ENCODE measurements around the gene UBE2R2.

Gene UBE2R2

DNA sequence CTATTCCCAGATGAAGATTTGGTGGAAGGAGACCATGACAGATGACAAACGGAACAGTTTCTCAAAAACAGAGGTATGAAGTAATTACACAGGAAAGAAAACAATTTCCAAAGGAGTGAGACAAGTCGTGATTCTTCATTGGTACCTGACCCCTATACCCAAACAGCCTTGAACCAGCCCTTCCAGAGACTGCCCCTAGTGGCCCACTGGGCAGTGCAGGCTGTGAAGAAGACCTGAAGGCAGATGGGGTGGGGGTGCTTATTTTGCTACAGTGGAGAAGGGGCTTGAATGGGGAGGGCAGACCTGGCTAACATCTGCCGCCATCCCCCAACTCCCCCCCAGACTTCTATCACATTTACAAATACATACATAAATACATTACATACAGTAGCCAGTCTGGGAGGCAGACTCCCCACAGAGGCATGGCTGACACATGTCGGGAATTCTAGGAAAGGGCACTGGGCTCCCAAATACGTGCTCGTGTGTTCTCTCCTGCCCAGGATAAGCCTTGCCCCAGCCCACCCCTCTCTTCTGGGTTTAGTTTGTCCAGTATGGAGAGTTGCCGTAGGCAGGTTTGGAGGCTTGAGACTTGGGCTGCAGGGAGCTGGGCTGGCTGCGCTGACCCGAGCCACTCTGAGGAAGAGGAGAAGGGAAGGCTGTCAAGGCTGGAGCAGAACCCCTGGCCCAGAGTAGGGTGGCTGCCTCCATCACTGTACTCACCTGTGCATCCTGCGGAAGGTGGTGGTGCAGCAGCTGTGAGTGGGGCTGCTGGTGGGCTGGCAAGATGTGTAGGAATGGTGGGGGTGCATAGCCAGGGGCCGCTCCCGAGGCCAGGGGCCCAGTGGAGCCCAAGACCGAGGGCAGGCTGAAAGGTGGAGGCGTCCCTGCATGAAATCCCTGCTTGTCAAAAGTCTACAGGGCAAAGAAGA lies 105.3 kb downstream of the UBE2R2 start:
- Histone ChIP-seq H3K27ac (ENCODE audit: low read length) (no peak overlapping the region), H3K36me3 (ENCODE audit: insufficient read depth, low read length) (peaks cover 100% of the 10 kb centered on the region), H3K9me3 (ENCODE audit: insufficient read depth, low read length, severe bottlenecking) (no peaks in the 10 kb centered on the region), H3K4me1 (ENCODE audit: insufficient read depth, low read length) (no peaks in the 10 kb centered on the region), H3K4me3 (ENCODE audit: low read depth in 1 of 2, low read length in 2 of 2) (no peak overlapping the region), H3K27me3 (ENCODE audit: insufficient read depth, low read length, poor library complexity) (no peaks in the 10 kb centered on the region), H3K4me2 (ENCODE audit: insufficient read depth, low read length) (no peak overlapping the region), H2AFZ (ENCODE audit: low read depth, low read length) (no peak overlapping the region), H3K9ac (ENCODE audit: low read depth, low read length) (no peak overlapping the region), H3K79me2 (ENCODE audit: insufficient read depth, low read length) (no peaks in the 10 kb centered on the region; the same call in 1 of the 2 replicates), H4K20me1 (ENCODE audit: insufficient read depth, low read length) (peaks cover 14% of the 10 kb centered on the region)
- no peak for TF ChIP-seq EZH2 (IDR thresholded peaks at IDR 0.05; ENCODE audit: borderline replicate concordance, low read depth, low read length, severe bottlenecking)
- TF ChIP-seq, protein P1, sequence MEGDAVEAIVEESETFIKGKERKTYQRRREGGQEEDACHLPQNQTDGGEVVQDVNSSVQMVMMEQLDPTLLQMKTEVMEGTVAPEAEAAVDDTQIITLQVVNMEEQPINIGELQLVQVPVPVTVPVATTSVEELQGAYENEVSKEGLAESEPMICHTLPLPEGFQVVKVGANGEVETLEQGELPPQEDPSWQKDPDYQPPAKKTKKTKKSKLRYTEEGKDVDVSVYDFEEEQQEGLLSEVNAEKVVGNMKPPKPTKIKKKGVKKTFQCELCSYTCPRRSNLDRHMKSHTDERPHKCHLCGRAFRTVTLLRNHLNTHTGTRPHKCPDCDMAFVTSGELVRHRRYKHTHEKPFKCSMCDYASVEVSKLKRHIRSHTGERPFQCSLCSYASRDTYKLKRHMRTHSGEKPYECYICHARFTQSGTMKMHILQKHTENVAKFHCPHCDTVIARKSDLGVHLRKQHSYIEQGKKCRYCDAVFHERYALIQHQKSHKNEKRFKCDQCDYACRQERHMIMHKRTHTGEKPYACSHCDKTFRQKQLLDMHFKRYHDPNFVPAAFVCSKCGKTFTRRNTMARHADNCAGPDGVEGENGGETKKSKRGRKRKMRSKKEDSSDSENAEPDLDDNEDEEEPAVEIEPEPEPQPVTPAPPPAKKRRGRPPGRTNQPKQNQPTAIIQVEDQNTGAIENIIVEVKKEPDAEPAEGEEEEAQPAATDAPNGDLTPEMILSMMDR (IDR thresholded peaks at IDR 0.05; ENCODE audit: borderline replicate concordance, extremely low read depth, low read length, poor library complexity, severe bottlenecking) = peak; percentile 76
- ATAC-seq (ENCODE audit: insufficient read depth, low read depth) (peak; percentile 66), DNase-seq (peak; percentile 46)

DNA sequence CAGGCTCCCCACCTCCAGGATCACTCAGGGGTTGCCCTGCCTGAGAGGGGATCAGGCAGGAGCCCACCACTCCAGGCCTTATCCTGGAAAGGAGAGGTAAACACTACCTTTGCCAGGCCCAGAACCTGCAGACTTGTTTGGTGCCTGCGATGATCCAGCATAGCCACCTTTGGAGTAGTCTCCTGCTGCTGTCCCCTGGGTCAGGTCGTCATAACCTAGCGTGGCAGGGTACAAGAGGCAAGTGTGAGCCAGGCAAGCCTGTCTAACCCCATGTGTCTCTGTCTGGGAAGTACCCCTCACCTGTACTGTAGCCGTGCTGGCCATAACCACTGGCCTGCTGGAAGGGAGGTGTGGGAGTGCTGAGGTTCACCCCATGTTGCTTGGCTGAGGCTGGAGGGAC lies 106.1 kb downstream of the UBE2R2 start:
- no peak for TF ChIP-seq EZH2 (IDR thresholded peaks at IDR 0.05; ENCODE audit: borderline replicate concordance, low read depth, low read length, severe bottlenecking)
- TF ChIP-seq, protein P1 (IDR thresholded peaks at IDR 0.05; ENCODE audit: borderline replicate concordance, extremely low read depth, low read length, poor library complexity, severe bottlenecking) = no peak
- Histone ChIP-seq H3K27me3 (ENCODE audit: insufficient read depth, low read length, poor library complexity) (no peaks in the 10 kb centered on the region), H4K20me1 (ENCODE audit: insufficient read depth, low read length) (peaks cover 14% of the 10 kb centered on the region), H3K79me2 (ENCODE audit: insufficient read depth, low read length) (no peaks in the 10 kb centered on the region), H3K9me3 (ENCODE audit: insufficient read depth, low read length, severe bottlenecking) (no peaks in the 10 kb centered on the region), H3K4me3 (ENCODE audit: low read depth in 1 of 2, low read length in 2 of 2) (no peak overlapping the region), H3K36me3 (ENCODE audit: insufficient read depth, low read length) (peaks cover 100% of the 10 kb centered on the region), H2AFZ (ENCODE audit: low read depth, low read length) (no peak overlapping the region), H3K4me2 (ENCODE audit: insufficient read depth, low read length) (no peak overlapping the region), H3K27ac (ENCODE audit: low read length) (no peak overlapping the region), H3K4me1 (ENCODE audit: insufficient read depth, low read length) (no peaks in the 10 kb centered on the region), H3K9ac (ENCODE audit: low read depth, low read length) (no peak overlapping the region)
- ATAC-seq (ENCODE audit: insufficient read depth, low read depth) (no peak), DNase-seq (no peak)

DNA sequence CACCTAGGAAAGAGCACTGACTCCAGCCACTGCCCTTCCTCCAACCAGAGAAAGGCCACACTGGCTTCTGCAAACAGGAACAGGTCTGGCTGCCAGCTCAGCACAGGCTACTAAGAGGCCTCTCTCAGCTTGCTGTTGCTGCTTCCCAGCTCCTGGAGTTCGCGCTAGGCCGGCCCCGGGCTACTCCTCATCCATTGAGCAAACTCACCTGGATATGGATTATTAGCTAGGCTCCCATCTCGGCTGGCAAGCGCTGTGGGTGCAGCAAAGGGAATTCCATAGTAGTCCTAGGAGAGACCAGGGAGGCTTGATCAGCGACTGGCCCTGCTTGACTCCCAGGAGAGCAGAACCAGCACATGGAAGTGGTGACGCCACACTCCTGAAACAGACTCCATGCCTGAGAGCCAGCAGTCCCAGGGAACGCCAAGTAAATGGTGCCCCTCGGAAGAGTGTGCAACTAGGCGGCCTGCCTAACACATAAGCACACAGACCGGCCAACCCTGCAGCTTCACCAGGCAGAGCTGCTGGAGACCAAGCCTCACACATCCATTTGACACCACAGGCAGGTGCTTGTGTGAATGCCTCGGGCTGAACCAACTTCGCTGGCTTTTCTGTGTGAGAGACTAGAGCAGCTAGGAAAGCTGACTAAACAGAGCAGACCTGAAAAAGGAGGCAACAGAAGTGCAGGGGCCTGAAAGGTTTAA lies 107.2 kb downstream of the UBE2R2 start:
- DNase-seq (no peak), ATAC-seq (ENCODE audit: insufficient read depth, low read depth) (no peak)
- TF ChIP-seq, protein P1 (IDR thresholded peaks at IDR 0.05; ENCODE audit: borderline replicate concordance, extremely low read depth, low read length, poor library complexity, severe bottlenecking) = no peak
- TF ChIP-seq EZH2 (IDR thresholded peaks at IDR 0.05; ENCODE audit: borderline replicate concordance, low read depth, low read length, severe bottlenecking) = no peak
- Histone ChIP-seq H3K4me2 (ENCODE audit: insufficient read depth, low read length) (no peak overlapping the region), H3K4me3 (ENCODE audit: low read depth in 1 of 2, low read length in 2 of 2) (no peak overlapping the region), H3K27ac (ENCODE audit: low read length) (no peak overlapping the region), H3K9ac (ENCODE audit: low read depth, low read length) (no peak overlapping the region), H3K9me3 (ENCODE audit: insufficient read depth, low read length, severe bottlenecking) (no peaks in the 10 kb centered on the region), H3K36me3 (ENCODE audit: insufficient read depth, low read length) (peaks cover 100% of the 10 kb centered on the region), H4K20me1 (ENCODE audit: insufficient read depth, low read length) (peaks cover 15% of the 10 kb centered on the region), H2AFZ (ENCODE audit: low read depth, low read length) (no peak overlapping the region), H3K79me2 (ENCODE audit: insufficient read depth, low read length) (no peaks in the 10 kb centered on the region), H3K4me1 (ENCODE audit: insufficient read depth, low read length) (no peaks in the 10 kb centered on the region), H3K27me3 (ENCODE audit: insufficient read depth, low read length, poor library complexity) (no peaks in the 10 kb centered on the region)
